ENCODE data around the gene PARD3B.

The PARD3B gene

GRCh38 chr2:205375461-205376448, 830.5 kb downstream of the PARD3B start:
- Histone ChIP-seq H3K4me1 (ENCODE audit: control insufficient read depth, insufficient read depth, low read length) (no peaks in the 10 kb centered on the region), H3K9ac (ENCODE audit: low read depth, low read length) (no peak overlapping the region), H3K36me3 (ENCODE audit: insufficient read depth, low read length) (no peaks in the 10 kb centered on the region), H3K4me2 (ENCODE audit: low read length) (no peak overlapping the region), H3K27me3 (ENCODE audit: control insufficient read depth, insufficient read depth, low read length) (no peaks in the 10 kb centered on the region), H3K4me3 (ENCODE audit: low read length) (no peak overlapping the region), H3K9me3 (replicated peaks; ENCODE audit: low read length) (no peaks in the 10 kb centered on the region)

DNA sequence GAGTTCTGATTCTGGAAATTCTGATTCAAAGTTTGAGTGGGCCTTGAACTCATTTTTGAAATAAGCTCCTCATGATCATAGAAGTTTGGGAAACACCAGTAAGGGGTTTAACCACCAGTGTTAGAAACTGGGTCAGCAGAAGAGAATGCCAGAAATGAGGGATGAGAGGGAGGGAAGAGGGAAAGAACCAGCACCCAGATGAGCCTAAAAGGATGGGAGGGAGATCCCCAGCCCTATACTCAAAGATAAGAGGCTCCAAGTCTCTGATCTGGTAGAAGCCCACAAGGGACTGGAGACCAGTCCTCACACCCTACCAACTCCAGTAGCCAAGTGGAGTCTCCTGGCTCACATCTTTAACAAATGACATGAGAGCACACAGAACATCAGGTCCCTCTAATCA, 832.0 kb downstream of the PARD3B start:
- Histone ChIP-seq H3K9me3 (replicated peaks; ENCODE audit: low read length) (no peaks in the 10 kb centered on the region), H3K4me3 (ENCODE audit: low read length) (no peak overlapping the region), H3K9ac (ENCODE audit: low read depth, low read length) (no peak overlapping the region), H3K27me3 (ENCODE audit: control insufficient read depth, insufficient read depth, low read length) (no peaks in the 10 kb centered on the region), H3K4me1 (ENCODE audit: control insufficient read depth, insufficient read depth, low read length) (no peaks in the 10 kb centered on the region), H3K4me2 (ENCODE audit: low read length) (no peak overlapping the region), H3K36me3 (ENCODE audit: insufficient read depth, low read length) (no peaks in the 10 kb centered on the region)

DNA sequence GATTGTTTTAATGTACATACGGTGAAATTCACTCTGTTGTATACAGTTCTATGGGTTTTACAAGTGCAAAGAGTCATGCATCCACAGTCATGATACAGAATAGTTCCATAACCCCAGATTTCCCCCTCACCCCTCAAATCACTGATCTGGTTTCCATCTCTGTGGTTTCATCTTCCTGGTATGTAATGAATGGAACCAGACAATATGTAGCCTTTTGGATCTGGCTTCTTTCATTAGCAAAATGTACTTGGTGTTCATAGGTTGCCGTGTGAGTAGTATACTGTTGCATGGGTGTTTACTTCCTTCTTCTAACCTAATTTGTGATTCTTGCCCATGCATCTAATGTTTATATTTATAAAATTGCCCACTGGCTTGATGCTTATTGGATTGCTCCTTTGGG, 838.3 kb downstream of the PARD3B start:
- Histone ChIP-seq H3K27me3 (ENCODE audit: control insufficient read depth, insufficient read depth, low read length) (no peaks in the 10 kb centered on the region), H3K9ac (ENCODE audit: low read depth, low read length) (no peak overlapping the region), H3K4me2 (ENCODE audit: low read length) (no peak overlapping the region), H3K9me3 (replicated peaks; ENCODE audit: low read length) (no peaks in the 10 kb centered on the region), H3K4me3 (ENCODE audit: low read length) (no peak overlapping the region), H3K4me1 (ENCODE audit: control insufficient read depth, insufficient read depth, low read length) (peaks cover 12% of the 10 kb centered on the region), H3K36me3 (ENCODE audit: insufficient read depth, low read length) (no peaks in the 10 kb centered on the region)

- Histone ChIP-seq H3K9ac (ENCODE audit: low read depth, low read length) (no peak overlapping the region), H3K27me3 (ENCODE audit: control insufficient read depth, insufficient read depth, low read length) (no peaks in the 10 kb centered on the region), H3K4me1 (ENCODE audit: control insufficient read depth, insufficient read depth, low read length) (peaks cover 12% of the 10 kb centered on the region), H3K4me2 (ENCODE audit: low read length) (no peak overlapping the region), H3K36me3 (ENCODE audit: insufficient read depth, low read length) (no peaks in the 10 kb centered on the region), H3K4me3 (ENCODE audit: low read length) (no peak overlapping the region), H3K9me3 (replicated peaks; ENCODE audit: low read length) (no peaks in the 10 kb centered on the region)
These were observed 840.8 kb downstream of the PARD3B start for GRCh38 chr2:205386109-205386508.

- no peaks in the 10 kb centered on the region for H3K9me3 ChIP-seq (replicated peaks; ENCODE audit: low read length)
- no peak overlapping the region for H3K9ac ChIP-seq (ENCODE audit: low read depth, low read length)
- no peaks in the 10 kb centered on the region for H3K36me3 ChIP-seq (ENCODE audit: insufficient read depth, low read length)
These were observed 842.2 kb downstream of the PARD3B start for GRCh38 chr2:205387350-205388055.

GRCh38 chr2:205390866-205391265, 845.6 kb downstream of the PARD3B start:
- Histone ChIP-seq H3K4me3 (ENCODE audit: low read length) (no peak overlapping the region), H3K9me3 (replicated peaks; ENCODE audit: low read length) (no peaks in the 10 kb centered on the region)

More at GRCh38 chr2:205387350-205388055, 842.2 kb downstream of the PARD3B start:
- peaks cover 12% of the 10 kb centered on the region for H3K4me1 ChIP-seq (ENCODE audit: control insufficient read depth, insufficient read depth, low read length)
- no peak overlapping the region for H3K4me2 ChIP-seq (ENCODE audit: low read length)
- no peak overlapping the region for H3K4me3 ChIP-seq (ENCODE audit: low read length)
- no peaks in the 10 kb centered on the region for H3K27me3 ChIP-seq (ENCODE audit: control insufficient read depth, insufficient read depth, low read length)

DNA sequence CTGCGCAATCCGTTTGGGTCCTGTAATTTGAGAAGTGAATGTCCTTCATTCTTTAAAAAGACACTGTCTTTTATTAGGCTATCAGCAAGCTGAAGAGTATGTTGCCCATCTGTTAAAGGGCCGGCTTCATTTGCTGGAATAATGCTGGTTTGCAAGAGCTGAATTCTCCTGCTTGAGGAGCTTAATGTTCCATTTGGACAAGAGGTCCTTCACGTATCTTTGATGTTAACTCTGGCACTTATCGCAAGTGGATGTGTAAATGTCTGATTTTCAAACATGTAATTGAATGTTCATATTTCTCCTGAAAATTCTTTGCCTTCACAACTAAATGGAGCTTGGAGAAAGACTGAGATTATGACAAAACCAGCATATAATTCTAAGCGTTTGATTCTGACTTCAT, 856.2 kb downstream of the PARD3B start:
- no peaks in the 10 kb centered on the region for H3K27me3 ChIP-seq (ENCODE audit: control insufficient read depth, insufficient read depth, low read length)
- H3K9ac ChIP-seq (ENCODE audit: low read depth, low read length) = no peak overlapping the region
- no peak overlapping the region for H3K4me3 ChIP-seq (ENCODE audit: low read length)
- H3K4me1 ChIP-seq (ENCODE audit: control insufficient read depth, insufficient read depth, low read length) = peaks cover 17% of the 10 kb centered on the region
- no peaks in the 10 kb centered on the region for H3K36me3 ChIP-seq (ENCODE audit: insufficient read depth, low read length)
- H3K4me2 ChIP-seq (ENCODE audit: low read length) = no peak overlapping the region
- no peaks in the 10 kb centered on the region for H3K9me3 ChIP-seq (replicated peaks; ENCODE audit: low read length)

More at GRCh38 chr2:205390866-205391265, 845.6 kb downstream of the PARD3B start:
- Histone ChIP-seq H3K27me3 (ENCODE audit: control insufficient read depth, insufficient read depth, low read length) (no peaks in the 10 kb centered on the region), H3K4me2 (ENCODE audit: low read length) (no peak overlapping the region), H3K4me1 (ENCODE audit: control insufficient read depth, insufficient read depth, low read length) (peaks cover 12% of the 10 kb centered on the region), H3K36me3 (ENCODE audit: insufficient read depth, low read length) (no peaks in the 10 kb centered on the region), H3K9ac (ENCODE audit: low read depth, low read length) (no peak overlapping the region)

DNA sequence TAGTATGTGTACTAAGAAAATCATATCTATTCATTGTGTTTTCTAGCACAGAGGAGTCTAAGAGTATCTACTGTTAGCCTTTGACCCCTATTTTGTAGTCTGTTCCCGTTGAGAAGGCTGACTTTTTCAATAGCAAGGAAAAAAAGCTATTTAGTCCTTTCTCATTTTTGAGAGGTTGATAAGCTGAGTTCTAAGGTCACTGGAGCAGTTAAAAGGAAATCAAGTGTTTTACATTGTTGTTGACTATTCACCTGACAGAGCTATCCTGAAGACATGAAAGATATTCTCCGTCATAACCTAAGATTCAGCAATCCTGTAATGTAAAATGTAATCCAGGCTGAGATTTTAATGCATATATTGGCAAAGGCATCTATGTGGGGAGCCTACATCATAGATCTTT, 856.7 kb downstream of the PARD3B start:
- H3K4me1 ChIP-seq (ENCODE audit: control insufficient read depth, insufficient read depth, low read length) = peaks cover 17% of the 10 kb centered on the region
- no peak overlapping the region for H3K9ac ChIP-seq (ENCODE audit: low read depth, low read length)
- H3K4me2 ChIP-seq (ENCODE audit: low read length) = no peak overlapping the region
- H3K36me3 ChIP-seq (ENCODE audit: insufficient read depth, low read length) = no peaks in the 10 kb centered on the region
- H3K9me3 ChIP-seq (replicated peaks; ENCODE audit: low read length) = no peaks in the 10 kb centered on the region
- H3K27me3 ChIP-seq (ENCODE audit: control insufficient read depth, insufficient read depth, low read length) = no peaks in the 10 kb centered on the region
- H3K4me3 ChIP-seq (ENCODE audit: low read length) = no peak overlapping the region

- Histone ChIP-seq H3K4me1 (ENCODE audit: control insufficient read depth, insufficient read depth, low read length) (peaks cover 17% of the 10 kb centered on the region), H3K27me3 (ENCODE audit: control insufficient read depth, insufficient read depth, low read length) (no peaks in the 10 kb centered on the region), H3K9me3 (replicated peaks; ENCODE audit: low read length) (no peaks in the 10 kb centered on the region), H3K36me3 (ENCODE audit: insufficient read depth, low read length) (no peaks in the 10 kb centered on the region), H3K9ac (ENCODE audit: low read depth, low read length) (no peak overlapping the region), H3K4me2 (ENCODE audit: low read length) (no peak overlapping the region), H3K4me3 (ENCODE audit: low read length) (no peak overlapping the region)
These were observed 858.1 kb downstream of the PARD3B start for GRCh38 chr2:205403244-205403825.

DNA sequence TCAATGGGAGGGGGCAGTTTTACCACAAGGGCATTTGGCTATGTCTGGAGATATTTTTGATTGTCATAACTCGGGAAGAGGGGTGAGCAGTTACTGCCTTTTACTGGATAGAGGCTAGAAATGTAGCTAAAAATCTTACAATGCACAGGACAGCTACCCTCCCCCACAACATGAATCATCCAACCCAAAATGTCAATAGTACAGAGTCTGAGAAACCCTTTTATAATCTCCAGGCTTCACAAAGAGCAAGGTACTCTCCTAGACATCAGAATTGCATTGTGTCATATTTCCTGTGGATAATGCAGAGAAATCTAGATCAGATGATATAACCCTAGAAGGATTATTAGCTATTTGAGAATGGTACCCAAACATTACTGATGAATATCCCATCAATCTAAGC, 859.9 kb downstream of the PARD3B start:
- no peaks in the 10 kb centered on the region for H3K9me3 ChIP-seq (replicated peaks; ENCODE audit: low read length)
- no peaks in the 10 kb centered on the region for H3K27me3 ChIP-seq (ENCODE audit: control insufficient read depth, insufficient read depth, low read length)
- H3K4me1 ChIP-seq (ENCODE audit: control insufficient read depth, insufficient read depth, low read length) = peaks cover 31% of the 10 kb centered on the region
- H3K4me3 ChIP-seq (ENCODE audit: low read length) = peak overlapping the region; percentile 38
- H3K36me3 ChIP-seq (ENCODE audit: insufficient read depth, low read length) = no peaks in the 10 kb centered on the region
- H3K4me2 ChIP-seq (ENCODE audit: low read length) = peak overlapping the region; percentile 65
- H3K9ac ChIP-seq (ENCODE audit: low read depth, low read length) = no peak overlapping the region

DNA sequence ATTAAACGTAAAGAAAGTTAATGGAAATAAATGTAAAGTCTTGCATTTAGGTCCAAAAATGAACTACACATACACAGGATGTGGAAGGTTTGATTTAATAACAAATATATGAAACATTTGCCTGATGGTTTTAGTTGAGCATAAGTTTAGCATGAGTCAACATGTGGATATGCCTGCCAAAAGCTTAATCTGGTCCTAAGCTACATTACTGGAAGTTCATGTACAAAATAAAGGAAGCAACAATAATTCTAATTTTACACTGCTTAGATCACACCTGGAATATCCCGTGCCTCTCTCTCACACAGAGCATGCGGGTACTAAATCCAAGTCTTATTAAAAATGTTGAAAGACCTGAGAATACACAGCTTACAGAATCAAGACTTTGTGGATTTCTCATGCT, 860.5 kb downstream of the PARD3B start:
- Histone ChIP-seq H3K9me3 (replicated peaks; ENCODE audit: low read length) (no peaks in the 10 kb centered on the region), H3K4me1 (ENCODE audit: control insufficient read depth, insufficient read depth, low read length) (peaks cover 31% of the 10 kb centered on the region), H3K36me3 (ENCODE audit: insufficient read depth, low read length) (no peaks in the 10 kb centered on the region), H3K9ac (ENCODE audit: low read depth, low read length) (no peak overlapping the region), H3K4me2 (ENCODE audit: low read length) (peak overlapping the region; percentile 65), H3K27me3 (ENCODE audit: control insufficient read depth, insufficient read depth, low read length) (no peaks in the 10 kb centered on the region), H3K4me3 (ENCODE audit: low read length) (peak overlapping the region; percentile 38)

Measured in skeletal muscle satellite cell (primary cell).